WTC11 (cell line): ENCODE measurements around the gene SIRT3. TPM values are rescaled to one million over a fixed set of nuclear protein-coding genes. Genes with fewer than 3 reads are reported as not detected.

Experiments
- ATAC-seq: fragments of 200-7000 bp; cut with Tn5 transposase; 2 replicates; pipeline ENCODE4 v1.10.0; 2021; ENCODE audit warnings: mild to moderate bottlenecking, moderate library complexity
- CTCF ChIA-PET: fragments of 300-600 bp; sonication (Branson Sonifier 250); formaldehyde crosslinking; loops from one replicate; lab custom pipeline; 2021; ENCODE audit warnings: antibody characterized with exemption; lab: Charles Lee
- POLR2A ChIA-PET: fragments of 350-600 bp; sonication (Branson Sonifier 250); formaldehyde crosslinking; loops from one replicate; lab custom pipeline; 2021; ENCODE audit warnings: antibody characterized with exemption; lab: Charles Lee
- DNase-seq: peaks from one replicate; pipeline ENCODE4 v3.0.0; 2021; ENCODE audit warnings: low spot score
- H3K27ac Mint-ChIP-seq: 2 replicates; pipeline ENCODE4 v1.8.0; 2021; ENCODE audit warnings: mixed read lengths
- H3K27me3 Mint-ChIP-seq: 2 replicates; pipeline ENCODE4 v1.8.0; 2021; ENCODE audit warnings: low read depth, mild to moderate bottlenecking, moderate library complexity, mixed read lengths
- H3K36me3 Mint-ChIP-seq: 2 replicates; pipeline ENCODE4 v1.8.0; 2021; ENCODE audit warnings: mixed read lengths
- H3K4me1 Mint-ChIP-seq: 2 replicates; pipeline ENCODE4 v1.8.0; 2022; ENCODE audit warnings: mixed read lengths
- H3K4me3 Mint-ChIP-seq: 2 replicates; pipeline ENCODE4 v1.8.0; 2021; ENCODE audit warnings: mild to moderate bottlenecking, moderate library complexity, mixed read lengths
- H3K9me3 Mint-ChIP-seq: 2 replicates; pipeline ENCODE4 v1.8.0; 2021; ENCODE audit warnings: mixed read lengths
- CREM ChIP-seq: sonication (generic); formaldehyde crosslinking; IDR thresholded peaks from 2 replicates; pipeline ENCODE4 v1.8.1; 2022; ENCODE audit warnings: mild to moderate bottlenecking, missing genetic modification reagents, moderate library complexity
- FOXK1 ChIP-seq: sonication (generic); formaldehyde crosslinking; IDR thresholded peaks from 2 replicates; pipeline ENCODE4 v1.8.0; 2022; ENCODE audit warnings: mild to moderate bottlenecking, moderate library complexity, missing genetic modification reagents
- GTF2I ChIP-seq: fragments of 250-450 bp; sonication (Bioruptor Pico); conservative IDR thresholded peaks from 2 replicates; pipeline ENCODE4 v1.4.0; 2021; ENCODE audit warnings: mild to moderate bottlenecking
- HMGXB4 ChIP-seq: sonication (generic); formaldehyde crosslinking; IDR thresholded peaks from 2 replicates; pipeline ENCODE4 v1.8.1; 2023; ENCODE audit warnings: mild to moderate bottlenecking, moderate library complexity, missing genetic modification reagents
- IRF2 ChIP-seq: sonication (generic); formaldehyde crosslinking; IDR thresholded peaks from 2 replicates; pipeline ENCODE4 v1.8.0; 2022; ENCODE audit warnings: low read depth, missing genetic modification reagents, borderline replicate concordance
- MLX ChIP-seq: sonication (generic); formaldehyde crosslinking; IDR thresholded peaks from 2 replicates; pipeline ENCODE4 v1.8.1; 2023; ENCODE audit warnings: mild to moderate bottlenecking, missing genetic modification reagents, moderate library complexity
- NFYB ChIP-seq: sonication (generic); formaldehyde crosslinking; conservative IDR thresholded peaks from 2 replicates; pipeline ENCODE4 v1.8.0; 2022; ENCODE audit warnings: low read depth, missing genetic modification reagents
- NR3C1 ChIP-seq: sonication (generic); formaldehyde crosslinking; conservative IDR thresholded peaks from 2 replicates; pipeline ENCODE4 v1.8.1; 2023; ENCODE audit warnings: low read depth, mild to moderate bottlenecking, missing genetic modification reagents
- OVOL2 ChIP-seq: fragments of 250-450 bp; sonication (Bioruptor Pico); IDR thresholded peaks from 2 replicates; pipeline ENCODE4 v1.9.0; 2021; ENCODE audit warnings: mild to moderate bottlenecking, borderline replicate concordance
- PRDM15 ChIP-seq: sonication (generic); formaldehyde crosslinking; IDR thresholded peaks from 2 replicates; pipeline ENCODE4 v1.8.0; 2022; ENCODE audit warnings: missing genetic modification reagents
- PRRX2 ChIP-seq: fragments of 250-450 bp; sonication (Bioruptor Pico); IDR thresholded peaks from 2 replicates; pipeline ENCODE4 v1.8.0; 2021; ENCODE audit warnings: mild to moderate bottlenecking
- RORB ChIP-seq: fragments of 250-450 bp; sonication (Bioruptor Pico); IDR thresholded peaks from 2 replicates; pipeline ENCODE4 v1.9.0; 2021; ENCODE audit warnings: mild to moderate bottlenecking
- STAT6 ChIP-seq: sonication (generic); formaldehyde crosslinking; conservative IDR thresholded peaks from 2 replicates; pipeline ENCODE4 v1.8.1; 2023; ENCODE audit warnings: mild to moderate bottlenecking, low read depth, missing genetic modification reagents, moderate library complexity
- TP53 ChIP-seq: sonication (generic); formaldehyde crosslinking; IDR thresholded peaks from 2 replicates; pipeline ENCODE4 v1.8.1; 2023; ENCODE audit warnings: mild to moderate bottlenecking, missing genetic modification reagents
- ZBTB21 ChIP-seq: sonication (generic); formaldehyde crosslinking; IDR thresholded peaks from 2 replicates; pipeline ENCODE4 v1.8.1; 2023; ENCODE audit warnings: mild to moderate bottlenecking, missing genetic modification reagents, borderline replicate concordance
- ZNF396 ChIP-seq: fragments of 250-450 bp; sonication (Bioruptor Pico); IDR thresholded peaks from 2 replicates; pipeline ENCODE4 v1.8.0; 2021; ENCODE audit warnings: mild to moderate bottlenecking, moderate library complexity, borderline replicate concordance
- ZNF423 ChIP-seq: fragments of 250-450 bp; sonication (Bioruptor Pico); IDR thresholded peaks from 2 replicates; pipeline ENCODE4 v2.1.2; 2022; ENCODE audit warnings: mild to moderate bottlenecking, moderate library complexity
- total RNA-seq: library from RNA; stranded (reverse); gene quantifications from 3 replicates; pipeline ENCODE4 v1.2.3, GENCODE V29; 2021
- TF ChIP-seq, protein P1 (sequence below): sonication (generic); formaldehyde crosslinking; IDR thresholded peaks from 2 replicates; pipeline ENCODE4 v1.8.0; 2022; ENCODE audit warnings: mild to moderate bottlenecking, missing genetic modification reagents
- TF ChIP-seq, protein P2 (sequence below): sonication (generic); formaldehyde crosslinking; IDR thresholded peaks from 2 replicates; pipeline ENCODE4 v1.8.1; 2023; ENCODE audit warnings: mild to moderate bottlenecking, missing genetic modification reagents, borderline replicate concordance
- TF ChIP-seq, protein P3 (sequence below): sonication (generic); formaldehyde crosslinking; IDR thresholded peaks from 2 replicates; pipeline ENCODE4 v1.8.0; 2022; ENCODE audit warnings: mild to moderate bottlenecking, missing genetic modification reagents
- TF ChIP-seq, protein P4 (sequence below): sonication (generic); formaldehyde crosslinking; IDR thresholded peaks from 2 replicates; pipeline ENCODE4 v1.8.1; 2022; ENCODE audit warnings: mild to moderate bottlenecking, missing genetic modification reagents, moderate library complexity, borderline replicate concordance

The SIRT3 gene
- total RNA-seq, 1 experiment from 2014 or later, result 21.0 TPM

DNA sequence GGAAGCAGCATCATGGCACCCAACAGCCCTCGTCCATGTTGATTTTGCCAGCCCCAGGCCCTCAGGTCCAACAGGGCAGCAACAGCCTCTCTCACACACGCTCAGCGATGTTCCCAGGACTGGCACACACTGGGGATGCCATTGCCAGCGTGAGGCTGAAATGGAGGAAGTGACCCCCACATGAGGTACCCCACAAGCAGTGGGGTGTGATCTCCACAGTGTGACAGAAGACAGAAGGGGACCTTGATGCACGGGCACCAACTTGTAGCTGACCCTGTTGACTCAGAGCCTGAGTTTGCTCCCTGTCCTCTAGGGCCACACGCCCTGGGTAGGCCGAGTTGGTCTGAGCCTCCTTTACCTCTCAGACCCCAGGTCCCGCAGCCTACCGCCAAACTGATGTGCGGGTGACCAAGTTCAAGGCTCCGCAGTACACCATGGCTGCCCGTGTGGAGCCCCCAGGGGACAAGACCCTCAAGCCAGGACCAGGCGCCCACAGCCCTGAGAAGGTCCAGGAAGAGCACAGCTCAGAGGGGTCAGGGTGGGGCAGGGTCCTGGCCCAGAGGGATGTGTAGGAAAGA is 37.0 kb downstream of the SIRT3 start (continued):
- TF ChIP-seq MLX (no peak), HMGXB4 (CRISPR knock-in tag) (no peak), ZNF423 (CRISPR knock-in tag) (no peak), PRDM15 (no peak), CREM (CRISPR knock-in tag) (no peak), GTF2I (CRISPR knock-in tag) (no peak), NFYB (CRISPR knock-in tag) (no peak), TP53 (CRISPR knock-in tag) (no peak), IRF2 (no peak), RORB (no peak), OVOL2 (CRISPR knock-in tag) (no peak), NR3C1 (CRISPR knock-in tag) (no peak)
- TF ChIP-seq, protein P1, sequence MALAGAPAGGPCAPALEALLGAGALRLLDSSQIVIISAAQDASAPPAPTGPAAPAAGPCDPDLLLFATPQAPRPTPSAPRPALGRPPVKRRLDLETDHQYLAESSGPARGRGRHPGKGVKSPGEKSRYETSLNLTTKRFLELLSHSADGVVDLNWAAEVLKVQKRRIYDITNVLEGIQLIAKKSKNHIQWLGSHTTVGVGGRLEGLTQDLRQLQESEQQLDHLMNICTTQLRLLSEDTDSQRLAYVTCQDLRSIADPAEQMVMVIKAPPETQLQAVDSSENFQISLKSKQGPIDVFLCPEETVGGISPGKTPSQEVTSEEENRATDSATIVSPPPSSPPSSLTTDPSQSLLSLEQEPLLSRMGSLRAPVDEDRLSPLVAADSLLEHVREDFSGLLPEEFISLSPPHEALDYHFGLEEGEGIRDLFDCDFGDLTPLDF, result no peak

DNA sequence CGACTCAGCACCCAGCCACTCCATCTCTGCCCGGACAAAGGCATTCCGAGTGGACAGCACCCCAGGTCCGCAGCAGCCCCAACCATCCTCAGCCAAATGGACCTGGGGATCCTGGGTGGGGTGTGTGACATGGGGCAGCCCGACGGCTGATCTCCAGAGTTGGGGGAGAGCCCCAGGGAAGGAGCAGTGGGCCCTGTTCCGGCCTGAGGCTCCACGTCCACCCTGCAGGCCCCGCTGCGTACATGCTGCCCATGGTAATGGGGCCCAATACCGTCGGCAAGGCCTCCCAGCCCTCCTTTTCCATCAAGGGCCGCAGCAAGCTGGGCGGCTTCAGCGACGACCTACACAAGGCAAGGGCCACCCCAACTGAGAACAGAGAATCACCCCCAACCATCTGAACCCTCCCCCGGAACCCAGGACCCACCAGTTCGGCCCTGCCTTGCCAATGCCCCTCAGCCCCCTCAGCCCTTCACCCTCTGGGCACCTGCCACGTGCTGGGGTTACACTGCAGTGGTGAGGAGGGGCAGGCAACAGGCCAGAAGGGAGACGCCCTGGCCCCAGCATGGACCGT is 37.8 kb downstream of the SIRT3 start:
- H3K27ac Mint-ChIP-seq, result no peak overlapping the region
- H3K27me3 Mint-ChIP-seq, result peaks cover 2% of the 10 kb centered on the region; the same call in 1 of the 2 replicates
- no peaks in the 10 kb centered on the region for H3K9me3 Mint-ChIP-seq
- no peaks in the 10 kb centered on the region; the same call in 1 of the 2 replicates for H3K36me3 Mint-ChIP-seq
- H3K4me3 Mint-ChIP-seq, result no peak overlapping the region
- ChIA-PET CTCF (no interaction called here), POLR2A (no interaction called here)
- DNase-seq (no peak), ATAC-seq (no peak)
- no peaks in the 10 kb centered on the region for H3K4me1 Mint-ChIP-seq
- TF ChIP-seq, protein P2, sequence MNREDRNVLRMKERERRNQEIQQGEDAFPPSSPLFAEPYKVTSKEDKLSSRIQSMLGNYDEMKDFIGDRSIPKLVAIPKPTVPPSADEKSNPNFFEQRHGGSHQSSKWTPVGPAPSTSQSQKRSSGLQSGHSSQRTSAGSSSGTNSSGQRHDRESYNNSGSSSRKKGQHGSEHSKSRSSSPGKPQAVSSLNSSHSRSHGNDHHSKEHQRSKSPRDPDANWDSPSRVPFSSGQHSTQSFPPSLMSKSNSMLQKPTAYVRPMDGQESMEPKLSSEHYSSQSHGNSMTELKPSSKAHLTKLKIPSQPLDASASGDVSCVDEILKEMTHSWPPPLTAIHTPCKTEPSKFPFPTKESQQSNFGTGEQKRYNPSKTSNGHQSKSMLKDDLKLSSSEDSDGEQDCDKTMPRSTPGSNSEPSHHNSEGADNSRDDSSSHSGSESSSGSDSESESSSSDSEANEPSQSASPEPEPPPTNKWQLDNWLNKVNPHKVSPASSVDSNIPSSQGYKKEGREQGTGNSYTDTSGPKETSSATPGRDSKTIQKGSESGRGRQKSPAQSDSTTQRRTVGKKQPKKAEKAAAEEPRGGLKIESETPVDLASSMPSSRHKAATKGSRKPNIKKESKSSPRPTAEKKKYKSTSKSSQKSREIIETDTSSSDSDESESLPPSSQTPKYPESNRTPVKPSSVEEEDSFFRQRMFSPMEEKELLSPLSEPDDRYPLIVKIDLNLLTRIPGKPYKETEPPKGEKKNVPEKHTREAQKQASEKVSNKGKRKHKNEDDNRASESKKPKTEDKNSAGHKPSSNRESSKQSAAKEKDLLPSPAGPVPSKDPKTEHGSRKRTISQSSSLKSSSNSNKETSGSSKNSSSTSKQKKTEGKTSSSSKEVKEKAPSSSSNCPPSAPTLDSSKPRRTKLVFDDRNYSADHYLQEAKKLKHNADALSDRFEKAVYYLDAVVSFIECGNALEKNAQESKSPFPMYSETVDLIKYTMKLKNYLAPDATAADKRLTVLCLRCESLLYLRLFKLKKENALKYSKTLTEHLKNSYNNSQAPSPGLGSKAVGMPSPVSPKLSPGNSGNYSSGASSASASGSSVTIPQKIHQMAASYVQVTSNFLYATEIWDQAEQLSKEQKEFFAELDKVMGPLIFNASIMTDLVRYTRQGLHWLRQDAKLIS (CRISPR knock-in tag), result no peak
- TF ChIP-seq, protein P3, sequence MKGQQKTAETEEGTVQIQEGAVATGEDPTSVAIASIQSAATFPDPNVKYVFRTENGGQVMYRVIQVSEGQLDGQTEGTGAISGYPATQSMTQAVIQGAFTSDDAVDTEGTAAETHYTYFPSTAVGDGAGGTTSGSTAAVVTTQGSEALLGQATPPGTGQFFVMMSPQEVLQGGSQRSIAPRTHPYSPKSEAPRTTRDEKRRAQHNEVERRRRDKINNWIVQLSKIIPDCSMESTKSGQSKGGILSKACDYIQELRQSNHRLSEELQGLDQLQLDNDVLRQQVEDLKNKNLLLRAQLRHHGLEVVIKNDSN, result no peak
- TF ChIP-seq ZBTB21 (no peak), FOXK1 (CRISPR knock-in tag) (no peak), PRRX2 (CRISPR knock-in tag) (no peak), ZNF423 (CRISPR knock-in tag) (no peak), ZNF396 (CRISPR knock-in tag) (no peak), STAT6 (no peak)
- TF ChIP-seq, protein P4, sequence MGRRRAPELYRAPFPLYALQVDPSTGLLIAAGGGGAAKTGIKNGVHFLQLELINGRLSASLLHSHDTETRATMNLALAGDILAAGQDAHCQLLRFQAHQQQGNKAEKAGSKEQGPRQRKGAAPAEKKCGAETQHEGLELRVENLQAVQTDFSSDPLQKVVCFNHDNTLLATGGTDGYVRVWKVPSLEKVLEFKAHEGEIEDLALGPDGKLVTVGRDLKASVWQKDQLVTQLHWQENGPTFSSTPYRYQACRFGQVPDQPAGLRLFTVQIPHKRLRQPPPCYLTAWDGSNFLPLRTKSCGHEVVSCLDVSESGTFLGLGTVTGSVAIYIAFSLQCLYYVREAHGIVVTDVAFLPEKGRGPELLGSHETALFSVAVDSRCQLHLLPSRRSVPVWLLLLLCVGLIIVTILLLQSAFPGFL (CRISPR knock-in tag), result no peak
